HepG2 (cell line): Measurements from ENCODE around the gene ACAT2. TPM values are rescaled to one million over a fixed set of nuclear protein-coding genes. Genes with fewer than 3 reads are reported as not detected.

ENCODE experiments used
- ATAC-seq: fragments of 200-7000 bp; cut with Tn5 transposase; 3 replicates; pipeline ENCODE4 v1.9.1; 2020; ENCODE audit warnings: mild to moderate bottlenecking, moderate library complexity
- BruUV-seq: library from RNA; stranded (reverse); fragments of 400-500 nt; replicated peaks from 2 replicates; lab custom pipeline; 2021; lab: Mats Ljungman, UMichigan
- CTCF ChIA-PET: fragments of 300-600 bp; formaldehyde crosslinking; extraction: SDS; loops from one replicate; lab custom pipeline; 2021; ENCODE audit warnings: low total read pairs, inconsistent platforms, low intra/inter-chr PET ratio; lab: Yijun Ruan, JAX
- POLR2A ChIA-PET: fragments of 350-600 bp; sonication (Branson Sonifier 250); formaldehyde crosslinking; loops from one replicate; lab custom pipeline; 2020; ENCODE audit warnings: antibody characterized with exemption, inconsistent platforms; lab: Yijun Ruan, JAX
- DNase-seq: peaks from one replicate; pipeline ENCODE4 v3.0.0-alpha.2; 2015; ENCODE audit warnings: low spot score
- FAIRE-seq: peaks from 3 replicates; lab custom pipeline; 2011; peaks lifted over from hg19 to GRCh38; lab: Jason Lieb, UNC
- H2AFZ ChIP-seq: one replicate; pipeline ENCODE4 v1.6.1; 2011; ENCODE audit warnings: low read length, inconsistent platforms
- H3K27ac ChIP-seq: fragments of 300-600 bp; 3 replicates; pipeline ENCODE4 v1.8.0; 2011; ENCODE audit warnings: mixed run types, mild to moderate bottlenecking, mixed read lengths, low read length, inconsistent platforms; ENCODE audit not compliant: insufficient read depth; ENCODE audit errors: extremely low read length
- H3K27me3 ChIP-seq, 2 experiments: fragments of 200-600 bp in 1 of 2; 2 replicates in 1 of 2; 3 replicates in 1 of 2; pipeline versions ENCODE4 v1.6.0 to v1.8.0; 2011; ENCODE audit warnings: low read length in 2 of 2, mild to moderate bottlenecking in 2 of 2, moderate library complexity in 2 of 2, inconsistent platforms in 1 of 2; ENCODE audit not compliant: insufficient read depth in 2 of 2, control insufficient read depth in 1 of 2
- H3K36me3 ChIP-seq, 2 experiments: fragments of 200-600 bp in 1 of 2; replicated peaks in 1 of 2; 2 replicates in 1 of 2; 3 replicates in 1 of 2; pipeline versions ENCODE4 v1.5.1 to v1.8.0; 2011; ENCODE audit warnings: low read length in 2 of 2, inconsistent platforms in 1 of 2; ENCODE audit not compliant: insufficient read depth in 2 of 2, control insufficient read depth in 1 of 2
- H3K4me1 ChIP-seq: 2 replicates; pipeline ENCODE4 v1.5.1; 2012; ENCODE audit warnings: low read length, inconsistent platforms; ENCODE audit not compliant: insufficient read depth
- H3K4me2 ChIP-seq: 2 replicates; pipeline ENCODE4 v1.6.0; 2011; ENCODE audit warnings: low read depth, low read length, inconsistent platforms
- H3K4me3 ChIP-seq, 3 experiments: fragments of 200-600 bp in 1 of 3; sonication (generic), shearing (Covaris generic) in 1 of 3; replicated peaks in 1 of 3; 2 replicates each; pipeline ENCODE4 v1.5.1; 2011 to 2016; ENCODE audit warnings: low read length in 3 of 3, inconsistent platforms in 2 of 3, low read depth in 2 of 3, mild to moderate bottlenecking in 2 of 3, control low read depth in 1 of 3, mixed read lengths in 1 of 3; ENCODE audit not compliant: insufficient read depth in 1 of 3
- H3K79me2 ChIP-seq: one replicate; pipeline ENCODE4 v1.6.1; 2011; ENCODE audit warnings: low read length, inconsistent platforms; ENCODE audit not compliant: insufficient read depth
- H3K9ac ChIP-seq: 2 replicates; pipeline ENCODE4 v1.6.0; 2011; ENCODE audit warnings: mild to moderate bottlenecking, low read depth, low read length, inconsistent platforms; ENCODE audit not compliant: insufficient read depth
- H3K9me3 ChIP-seq: 2 replicates; pipeline ENCODE4 v1.5.1; 2012; ENCODE audit warnings: mild to moderate bottlenecking, low read length
- H4K20me1 ChIP-seq: 2 replicates; pipeline ENCODE4 v1.6.0; 2011; ENCODE audit warnings: inconsistent platforms, mild to moderate bottlenecking, low read length, moderate library complexity; ENCODE audit not compliant: insufficient read depth
- AGO2 ChIP-seq: fragments of 200-400 bp; formaldehyde crosslinking; optimal IDR thresholded peaks from 2 replicates; pipeline ENCODE3; 2017; ENCODE audit warnings: mild to moderate bottlenecking, low read depth, low read length, moderate library complexity
- CEBPB ChIP-seq: IDR thresholded peaks from 2 replicates; pipeline ENCODE4 v1.6.1; 2011; ENCODE audit warnings: low read depth, low read length, improper control_type of control experiment, borderline replicate concordance
- CEBPG ChIP-seq: IDR thresholded peaks from 2 replicates; pipeline ENCODE4 v1.6.1; 2016
- HINFP ChIP-seq: sonication (generic); formaldehyde crosslinking; IDR thresholded peaks from 2 replicates; pipeline ENCODE4 v1.4.0; 2020; ENCODE audit warnings: low read depth, mild to moderate bottlenecking, missing genetic modification reagents
- KDM1A ChIP-seq: IDR thresholded peaks from 2 replicates; pipeline ENCODE4 v1.6.1; 2016; ENCODE audit warnings: missing compliant biosample characterization
- NR1H2 ChIP-seq: sonication (generic); formaldehyde crosslinking; IDR thresholded peaks from 2 replicates; pipeline ENCODE4 v1.8.1; 2022; ENCODE audit warnings: low read depth, missing genetic modification reagents, borderline replicate concordance
- PBX3 ChIP-seq: sonication (generic); formaldehyde crosslinking; IDR thresholded peaks from 2 replicates; pipeline ENCODE4 v1.8.1; 2023; ENCODE audit warnings: missing genetic modification reagents, inconsistent platforms, borderline replicate concordance
- PRDM15 ChIP-seq: sonication (generic); formaldehyde crosslinking; IDR thresholded peaks from 2 replicates; pipeline ENCODE4 v1.4.0; 2020; ENCODE audit warnings: missing genetic modification reagents
- RFX5 ChIP-seq: IDR thresholded peaks from 2 replicates; pipeline ENCODE4 v1.6.1; 2011; ENCODE audit warnings: low read depth, low read length, improper control_type of control experiment
- SIN3B ChIP-seq: fragments of 150-350 bp; IDR thresholded peaks from 2 replicates; pipeline ENCODE4 v1.6.1; 2014; ENCODE audit warnings: low read length
- YEATS2 ChIP-seq: sonication (generic); formaldehyde crosslinking; IDR thresholded peaks from 2 replicates; pipeline ENCODE4 v1.4.0; 2020; ENCODE audit warnings: missing genetic modification reagents, borderline replicate concordance
- WGBS: methylation state at CpG from one replicate; pipeline ENCODE4 v1.1.6; 2017; ENCODE audit warnings: low lambda C conversion rate; 5-methylcytosine and 5-hydroxymethylcytosine counted together
- in situ Hi-C: cut with HindIII; loops from 2 replicates; pipeline ENCODE4 v1.10.0; 2017; ENCODE audit warnings: low pct_unique_long_range_greater_than_20kb; ENCODE audit not compliant: extremely low pct_ligation_motif_present
- intact Hi-C: fragments of 100-400 bp; cut with micrococcal nuclease; formaldehyde crosslinking; loops from one replicate; pipeline ENCODE4 v1.10.0; 2022; ENCODE audit not compliant: unreplicated experiment
- polyA plus RNA-seq, 8 experiments: library from polyadenylated mRNA; depleted of rRNA in 3 of 8; stranded (reverse) in 7 of 8; unstranded in 1 of 8; fragments of >200 nt; fragmentation: Illumina TruSeq in 4 of 8; extraction: Trizol in 4 of 8; gene quantifications; 2 replicates each; pipeline versions ENCODE4 v1.2.1 to v1.2.3, GENCODE V29; 2011 to 2016; ENCODE audit warnings: low read depth in 4 of 8, missing spikeins in 1 of 8, mixed read lengths in 1 of 8; ENCODE audit not compliant: insufficient read depth in 1 of 8
- total RNA-seq, 5 experiments: library from RNA; depleted of rRNA; stranded (reverse); fragments of >200 nt; fragmentation: Illumina TruSeq; extraction: Trizol; gene quantifications; 2 replicates each; pipeline ENCODE4 v1.2.3, GENCODE V29; 2016; ENCODE audit warnings: low read depth in 1 of 5
- TF ChIP-seq, protein P1 (sequence below): sonication (generic); formaldehyde crosslinking; IDR thresholded peaks from 2 replicates; pipeline ENCODE4 v1.5.1; 2020; ENCODE audit warnings: mild to moderate bottlenecking, missing genetic modification reagents, moderate library complexity

Gene ACAT2
- total and polyA plus RNA-seq, 2 of the 13 experiments (the other 11 are each of a cell fraction or from before 2014, with no cell fraction given) = 121 to 534 TPM

- TF ChIP-seq, protein P1, sequence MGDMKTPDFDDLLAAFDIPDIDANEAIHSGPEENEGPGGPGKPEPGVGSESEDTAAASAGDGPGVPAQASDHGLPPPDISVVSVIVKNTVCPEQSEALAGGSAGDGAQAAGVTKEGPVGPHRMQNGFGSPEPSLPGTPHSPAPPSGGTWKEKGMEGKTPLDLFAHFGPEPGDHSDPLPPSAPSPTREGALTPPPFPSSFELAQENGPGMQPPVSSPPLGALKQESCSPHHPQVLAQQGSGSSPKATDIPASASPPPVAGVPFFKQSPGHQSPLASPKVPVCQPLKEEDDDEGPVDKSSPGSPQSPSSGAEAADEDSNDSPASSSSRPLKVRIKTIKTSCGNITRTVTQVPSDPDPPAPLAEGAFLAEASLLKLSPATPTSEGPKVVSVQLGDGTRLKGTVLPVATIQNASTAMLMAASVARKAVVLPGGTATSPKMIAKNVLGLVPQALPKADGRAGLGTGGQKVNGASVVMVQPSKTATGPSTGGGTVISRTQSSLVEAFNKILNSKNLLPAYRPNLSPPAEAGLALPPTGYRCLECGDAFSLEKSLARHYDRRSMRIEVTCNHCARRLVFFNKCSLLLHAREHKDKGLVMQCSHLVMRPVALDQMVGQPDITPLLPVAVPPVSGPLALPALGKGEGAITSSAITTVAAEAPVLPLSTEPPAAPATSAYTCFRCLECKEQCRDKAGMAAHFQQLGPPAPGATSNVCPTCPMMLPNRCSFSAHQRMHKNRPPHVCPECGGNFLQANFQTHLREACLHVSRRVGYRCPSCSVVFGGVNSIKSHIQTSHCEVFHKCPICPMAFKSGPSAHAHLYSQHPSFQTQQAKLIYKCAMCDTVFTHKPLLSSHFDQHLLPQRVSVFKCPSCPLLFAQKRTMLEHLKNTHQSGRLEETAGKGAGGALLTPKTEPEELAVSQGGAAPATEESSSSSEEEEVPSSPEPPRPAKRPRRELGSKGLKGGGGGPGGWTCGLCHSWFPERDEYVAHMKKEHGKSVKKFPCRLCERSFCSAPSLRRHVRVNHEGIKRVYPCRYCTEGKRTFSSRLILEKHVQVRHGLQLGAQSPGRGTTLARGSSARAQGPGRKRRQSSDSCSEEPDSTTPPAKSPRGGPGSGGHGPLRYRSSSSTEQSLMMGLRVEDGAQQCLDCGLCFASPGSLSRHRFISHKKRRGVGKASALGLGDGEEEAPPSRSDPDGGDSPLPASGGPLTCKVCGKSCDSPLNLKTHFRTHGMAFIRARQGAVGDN (CRISPR knock-in tag) = 0 out of 2 replicates have a peak, but pooled peaks have one; percentile 20
- TF ChIP-seq KDM1A (no peak), AGO2 (peak; percentile 88), NR1H2 (CRISPR knock-in tag) (no peak)
Observed at GRCh38 chr6:159800141-159800865, 38.5 kb downstream of the ACAT2 start, which contains the start of gene PNLDC1 (continued).

DNA sequence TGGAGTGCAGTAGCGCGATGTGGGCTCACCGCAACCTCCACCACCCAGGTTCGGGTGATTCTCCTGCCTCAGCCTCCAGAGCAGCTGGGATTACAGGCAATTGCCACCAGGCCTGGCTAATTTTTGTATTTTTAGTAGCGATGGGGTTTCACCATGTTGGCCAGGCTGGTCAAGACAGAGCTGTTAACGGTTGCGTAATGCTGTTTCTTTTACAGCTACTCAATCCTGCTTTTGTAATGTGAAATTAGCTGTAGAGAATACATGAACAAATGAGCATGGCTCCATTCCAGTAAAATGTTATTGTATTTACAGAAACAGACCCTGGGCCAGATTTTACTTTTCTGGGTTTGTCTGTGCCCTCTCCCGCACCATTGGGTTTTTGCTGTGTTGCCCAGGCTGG is 40.1 kb downstream of the ACAT2 start:
- Histone ChIP-seq H4K20me1 (no peaks in the 10 kb centered on the region), H3K36me3 (peaks cover 6 to 21% of the 10 kb centered on the region in 2 experiments), H3K4me1 (peaks cover 22% of the 10 kb centered on the region), H3K27me3 (no peaks in the 10 kb centered on the region), H3K9me3 (no peaks in the 10 kb centered on the region), H3K4me2 (no peak overlapping the region), H2AFZ (no peak overlapping the region), H3K9ac (no peak overlapping the region), H3K79me2 (no peaks in the 10 kb centered on the region), H3K27ac (no peak overlapping the region), H3K4me3 (no peak overlapping the region)
- BruUV-seq = no TSS peak
- intact Hi-C loops = no loop called here
- FAIRE-seq (no peak), ATAC-seq (no peak), DNase-seq (no peak)
- WGBS = 87% methylated on average over 8 of the region's 8 CpGs
- POLR2A ChIA-PET = interaction anchor here (4.2 kb wide), 1 partner anchor 12 kb away, joined by 29 read pairs; the partner anchor contains the start of genes MRPL18 and TCP1
- in situ Hi-C loops = no loop called here
- CTCF ChIA-PET = no interaction called here
- TF ChIP-seq PRDM15 (CRISPR knock-in tag) (no peak), YEATS2 (no peak), HINFP (CRISPR knock-in tag) (no peak), PBX3 (CRISPR knock-in tag) (no peak), CEBPG (CRISPR knock-in tag) (peak; percentile 57), SIN3B (no peak), CEBPB (peak; percentile 87), RFX5 (no peak)
